HG03103 (cell line): Measurements from ENCODE around the gene CYSRT1.

ENCODE experiments used
- ATAC-seq: cut with Tn5 transposase; IDR thresholded peaks from one replicate; pipeline ENCODE4 v1.9.1; 2021; ENCODE audit warnings: low read depth; ENCODE audit not compliant: unreplicated experiment

Gene CYSRT1

DNA sequence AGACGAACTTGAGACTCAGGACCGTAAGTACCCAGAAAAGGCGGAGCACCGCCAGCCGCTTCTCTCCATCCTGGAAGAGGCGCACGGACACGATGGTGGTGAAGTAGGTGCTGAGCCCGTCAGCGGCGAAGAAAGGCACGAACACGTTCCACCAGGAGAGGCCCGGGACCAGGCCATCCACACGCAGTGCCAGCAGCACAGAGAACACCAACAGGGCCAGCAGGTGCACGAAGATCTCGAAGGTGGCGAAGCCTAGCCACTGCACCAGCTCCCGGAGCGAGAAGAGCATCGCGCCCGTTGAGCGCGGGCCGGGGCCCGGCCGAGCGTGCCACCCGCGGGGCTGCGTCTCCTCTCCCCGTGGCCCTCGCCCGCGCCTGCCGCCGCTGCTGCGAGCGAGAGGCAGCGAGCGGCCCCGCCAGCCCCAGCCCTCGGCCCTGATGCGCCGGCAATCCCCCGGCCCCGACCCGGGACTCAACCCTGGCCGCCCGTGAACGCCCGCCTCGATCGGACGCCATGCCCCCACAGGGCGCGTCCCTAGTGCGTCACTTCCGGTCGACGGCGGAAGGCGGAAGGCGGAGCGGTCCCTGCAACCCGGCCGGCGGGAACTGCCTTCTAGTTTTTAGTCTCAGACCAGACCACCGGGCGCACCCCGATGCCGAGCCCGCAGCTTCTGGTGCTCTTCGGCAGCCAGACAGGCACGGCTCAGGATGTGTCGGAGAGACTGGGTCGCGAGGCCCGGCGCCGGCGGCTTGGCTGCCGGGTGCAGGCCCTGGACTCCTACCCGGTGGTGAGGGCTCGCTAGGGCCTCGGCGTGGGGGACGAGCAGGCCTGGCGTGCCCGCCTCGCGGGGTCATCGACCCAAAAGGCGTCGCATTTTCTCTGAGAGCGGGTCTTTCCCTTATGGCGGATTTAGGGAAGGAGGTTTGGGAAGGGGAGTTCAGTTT is 19.6 kb upstream of the CYSRT1 start, which contains the start of the genes NDOR1 and TMEM203:
Gene NDOR1, plus strand, starts transcription at position 575 of the 944 bp plus-strand sequence. Its CDS starts 78 bp downstream, at position 653.
Gene TMEM203, minus strand, starts transcription at position 523 of the 944 bp plus-strand sequence. Its CDS starts 234 bp downstream, at position 289.
- no peak for ATAC-seq

DNA sequence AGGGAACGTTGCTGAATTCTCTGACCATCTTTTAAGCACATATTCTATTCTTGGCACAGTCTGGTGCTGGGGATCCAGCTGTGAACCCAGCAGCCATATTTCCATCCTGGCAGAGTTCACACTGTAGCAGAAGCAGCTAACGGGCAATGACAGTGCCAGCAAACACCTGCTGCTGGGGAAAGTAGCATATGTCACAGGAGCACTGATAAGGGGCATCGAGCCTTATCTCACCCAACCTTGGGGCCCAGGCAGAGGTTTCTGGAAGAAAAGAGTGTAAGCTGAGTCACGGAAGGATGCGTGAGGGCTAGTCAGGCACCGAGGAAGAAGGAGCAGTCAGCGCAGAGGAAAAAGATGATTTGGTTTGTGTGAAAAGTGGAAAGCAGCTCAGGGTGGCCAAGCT is 18.4 kb upstream of the CYSRT1 start:
- ATAC-seq: no peak

DNA sequence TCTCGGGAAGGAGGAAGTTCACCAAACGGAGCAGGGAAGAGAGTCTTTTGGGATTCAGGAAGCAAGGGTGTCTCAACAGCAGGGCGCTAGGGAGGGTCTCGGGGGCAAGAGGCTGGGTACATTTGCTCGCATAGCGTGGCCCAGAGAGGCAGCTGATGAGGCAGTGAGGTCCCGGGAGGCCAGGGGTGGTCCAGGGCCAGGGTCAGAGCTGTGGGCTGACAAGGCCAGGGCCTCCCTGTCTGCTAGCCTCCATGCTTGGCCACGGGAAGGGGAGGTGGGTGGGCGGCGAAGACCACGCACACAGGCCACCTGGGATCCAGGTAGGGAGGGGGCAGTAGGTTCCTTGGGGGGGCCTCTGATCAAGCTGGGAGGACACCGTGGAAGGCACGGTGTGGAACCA is 13.4 kb upstream of the CYSRT1 start:
- ATAC-seq: no peak

DNA sequence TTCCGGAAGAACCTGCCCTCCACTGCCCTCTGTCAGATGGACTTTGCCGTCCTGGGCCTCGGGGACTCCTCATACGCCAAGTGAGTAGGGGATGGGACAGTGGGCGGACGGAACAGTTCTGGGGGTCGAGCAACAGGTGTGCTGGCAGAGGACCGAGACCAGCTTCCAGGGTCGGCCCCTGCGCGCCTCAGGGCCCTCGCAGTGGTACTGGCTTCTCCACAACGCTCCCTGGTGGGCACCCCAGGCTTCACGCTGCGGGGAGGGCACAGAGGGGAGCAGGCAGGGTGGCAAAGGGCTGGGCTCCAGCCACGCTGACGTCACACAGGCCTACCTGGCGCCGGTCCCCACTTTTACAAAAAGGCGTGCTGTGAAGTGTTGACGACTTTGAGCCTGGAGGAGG is 12.5 kb upstream of the CYSRT1 start:
- ATAC-seq: no peak

DNA sequence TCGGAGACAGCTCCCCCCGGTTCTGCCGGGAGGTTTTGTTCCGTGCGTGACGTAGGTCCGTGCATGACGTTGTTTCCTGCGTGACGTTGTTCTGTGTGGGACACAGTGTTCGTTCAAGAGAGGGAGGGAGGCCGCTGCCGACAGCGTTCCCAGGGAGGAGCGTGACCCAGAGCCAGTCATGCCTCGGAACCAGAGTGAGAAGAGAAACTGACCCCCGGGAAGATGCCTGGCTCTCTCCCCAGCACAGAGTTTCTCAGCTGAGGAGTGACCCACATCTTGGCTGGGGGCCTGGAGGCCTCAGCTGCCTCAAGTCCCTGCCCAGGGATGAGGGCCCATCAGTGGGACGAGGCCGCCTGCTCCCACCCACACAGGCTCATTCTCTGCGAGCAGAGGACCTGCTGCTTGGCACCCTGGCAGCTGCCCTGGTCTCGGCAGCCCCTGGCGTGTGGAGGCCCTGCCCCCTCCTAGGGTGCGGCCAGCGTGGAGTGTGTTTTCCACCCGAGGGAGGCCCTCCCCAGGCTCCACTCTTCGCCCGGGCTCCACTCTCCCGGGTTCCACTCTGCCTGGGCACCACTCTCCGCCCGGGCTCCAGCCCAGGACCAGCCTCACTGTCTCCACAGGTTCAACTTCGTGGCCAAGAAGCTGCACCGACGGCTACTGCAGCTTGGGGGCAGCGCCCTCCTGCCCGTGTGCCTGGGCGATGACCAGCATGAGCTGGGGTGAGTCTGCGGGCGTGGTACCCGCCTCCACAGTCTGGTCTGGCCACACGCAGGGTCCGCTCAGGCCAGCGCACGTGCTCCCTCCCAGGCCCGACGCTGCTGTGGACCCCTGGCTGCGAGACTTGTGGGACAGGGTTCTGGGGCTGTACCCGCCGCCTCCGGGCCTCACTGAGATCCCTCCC is 11.6 kb upstream of the CYSRT1 start:
- ATAC-seq: no peak

DNA sequence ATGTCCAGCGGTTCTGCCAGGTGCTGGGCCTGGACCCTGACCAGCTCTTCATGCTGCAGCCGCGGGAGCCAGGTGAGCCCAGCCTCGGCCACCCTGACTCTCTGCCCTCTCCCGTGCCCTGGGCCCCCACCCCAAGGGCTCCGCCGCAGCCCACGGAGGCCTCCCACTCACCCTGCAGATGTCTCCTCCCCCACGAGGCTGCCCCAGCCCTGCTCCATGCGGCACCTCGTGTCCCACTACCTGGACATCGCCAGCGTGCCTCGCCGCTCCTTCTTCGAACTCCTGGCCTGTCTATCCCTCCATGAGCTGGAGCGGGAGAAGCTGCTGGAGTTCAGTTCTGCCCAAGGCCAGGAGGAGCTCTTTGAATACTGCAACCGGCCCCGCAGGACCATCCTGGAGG is 10.4 kb upstream of the CYSRT1 start:
- ATAC-seq: no peak

DNA sequence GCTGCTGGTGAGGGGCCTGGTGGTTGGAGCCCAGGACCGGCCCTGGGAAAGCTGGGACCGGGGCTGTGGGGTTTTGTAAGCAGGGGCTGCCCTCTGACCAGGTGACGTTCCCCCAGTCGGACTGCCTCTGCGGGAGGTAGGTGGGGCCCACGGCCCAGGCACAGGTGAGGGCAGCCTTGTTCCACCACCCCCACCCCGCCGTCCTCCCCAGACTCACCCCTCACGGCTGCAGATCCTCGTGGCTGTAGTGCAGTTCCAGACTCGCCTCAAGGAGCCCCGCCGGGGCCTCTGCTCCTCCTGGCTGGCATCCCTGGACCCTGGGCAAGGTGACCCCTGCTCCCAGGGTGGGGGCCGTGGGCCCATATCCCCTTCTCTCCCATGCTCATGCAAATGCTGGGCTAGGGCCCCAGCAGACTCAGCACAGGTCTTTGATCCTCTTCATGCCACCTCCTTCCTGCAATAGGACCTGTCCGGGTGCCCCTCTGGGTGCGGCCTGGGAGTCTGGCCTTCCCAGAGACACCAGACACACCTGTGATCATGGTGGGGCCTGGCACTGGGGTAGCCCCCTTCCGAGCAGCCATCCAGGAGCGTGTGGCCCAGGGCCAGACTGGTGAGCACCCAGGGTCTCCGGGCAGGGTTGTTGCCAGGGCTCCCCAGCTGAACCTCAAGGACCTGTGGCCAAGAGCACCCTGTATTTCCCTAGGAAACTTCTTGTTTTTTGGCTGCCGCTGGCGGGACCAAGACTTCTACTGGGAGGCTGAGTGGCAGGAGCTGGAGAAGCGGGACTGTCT is 9.6 kb upstream of the CYSRT1 start:
- no peak for ATAC-seq

DNA sequence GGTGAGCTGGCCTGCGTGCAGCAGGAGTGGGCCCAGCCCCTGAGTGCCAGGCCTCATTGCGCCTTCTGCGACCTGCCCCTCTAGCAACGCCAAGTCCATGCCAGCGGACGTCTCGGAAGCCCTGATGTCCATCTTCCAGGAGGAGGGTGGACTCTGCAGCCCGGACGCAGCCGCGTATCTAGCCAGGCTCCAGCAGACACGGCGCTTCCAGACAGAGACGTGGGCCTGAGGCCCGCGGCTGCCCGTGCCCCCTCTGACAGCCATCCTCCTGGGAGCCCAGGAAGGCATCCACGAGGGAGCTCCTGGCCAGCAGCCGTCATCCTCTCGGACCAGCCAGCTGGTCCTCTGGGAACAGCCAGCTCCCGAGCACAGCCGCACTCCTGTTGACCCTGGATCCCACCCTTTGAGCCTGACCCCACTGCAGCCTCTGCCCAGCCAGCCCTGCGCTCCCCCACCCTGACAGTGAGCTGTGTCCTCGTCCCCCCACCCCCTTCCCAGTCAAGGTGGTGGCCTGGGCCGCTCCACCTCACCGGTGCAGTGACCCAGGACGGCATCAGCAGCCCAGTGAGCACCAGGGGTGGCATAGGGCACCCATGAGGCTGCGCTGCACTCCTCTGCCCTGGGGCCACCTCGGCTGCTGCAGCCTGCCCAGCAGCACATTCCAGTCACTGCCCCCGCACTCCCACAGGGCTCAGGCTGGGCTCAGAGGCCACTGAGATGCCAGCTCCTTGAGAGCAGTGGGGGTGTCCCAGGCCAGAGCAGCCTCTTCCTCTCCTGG is 8.6 kb upstream of the CYSRT1 start:
- no peak for ATAC-seq

DNA sequence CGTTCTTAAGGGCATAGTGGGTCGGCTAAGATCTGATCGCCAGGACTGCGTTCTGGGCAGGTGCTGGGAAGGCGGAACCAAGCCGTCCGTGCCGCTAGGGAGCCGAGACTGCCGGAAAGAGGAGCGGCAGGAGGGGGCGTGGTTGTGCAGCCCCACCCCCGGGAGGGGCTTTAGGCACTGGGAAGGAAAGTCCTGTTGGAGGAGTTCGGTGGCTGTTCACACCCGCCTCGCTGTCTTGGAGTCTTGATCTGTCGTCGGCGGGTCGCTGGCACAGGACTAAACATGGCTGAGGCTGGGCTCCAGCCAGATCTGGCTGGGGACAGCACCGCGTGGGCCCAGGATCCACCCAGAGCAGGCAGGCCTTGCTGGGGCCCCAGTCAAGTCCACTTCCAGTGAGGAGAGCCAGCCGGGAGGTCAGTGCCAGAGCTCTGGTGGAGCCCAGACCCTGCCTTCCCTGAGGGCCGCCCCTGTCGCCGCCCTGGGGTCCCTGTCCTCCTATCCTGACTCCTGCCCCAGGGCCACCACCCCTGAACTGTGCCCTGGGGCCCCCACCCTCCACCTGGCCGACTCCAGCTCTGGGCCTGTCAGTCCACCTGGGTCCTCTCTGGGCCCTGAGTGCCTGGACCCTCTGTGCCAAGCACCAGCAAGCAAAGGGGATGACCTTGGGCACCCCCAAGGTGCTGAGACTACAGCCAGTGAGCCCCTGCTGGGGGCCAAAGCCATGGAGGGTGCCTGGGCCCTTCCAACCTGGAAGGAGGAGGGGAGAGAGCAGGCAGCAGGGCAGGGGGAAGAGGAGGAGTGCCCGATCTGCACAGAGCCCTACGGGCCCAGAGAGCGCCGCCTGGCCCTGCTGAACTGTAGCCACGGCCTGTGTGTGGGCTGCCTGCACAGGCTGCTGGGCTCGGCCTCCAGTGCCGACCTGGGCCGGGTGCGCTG is 7.4 kb upstream of the CYSRT1 start:
- no peak for ATAC-seq

DNA sequence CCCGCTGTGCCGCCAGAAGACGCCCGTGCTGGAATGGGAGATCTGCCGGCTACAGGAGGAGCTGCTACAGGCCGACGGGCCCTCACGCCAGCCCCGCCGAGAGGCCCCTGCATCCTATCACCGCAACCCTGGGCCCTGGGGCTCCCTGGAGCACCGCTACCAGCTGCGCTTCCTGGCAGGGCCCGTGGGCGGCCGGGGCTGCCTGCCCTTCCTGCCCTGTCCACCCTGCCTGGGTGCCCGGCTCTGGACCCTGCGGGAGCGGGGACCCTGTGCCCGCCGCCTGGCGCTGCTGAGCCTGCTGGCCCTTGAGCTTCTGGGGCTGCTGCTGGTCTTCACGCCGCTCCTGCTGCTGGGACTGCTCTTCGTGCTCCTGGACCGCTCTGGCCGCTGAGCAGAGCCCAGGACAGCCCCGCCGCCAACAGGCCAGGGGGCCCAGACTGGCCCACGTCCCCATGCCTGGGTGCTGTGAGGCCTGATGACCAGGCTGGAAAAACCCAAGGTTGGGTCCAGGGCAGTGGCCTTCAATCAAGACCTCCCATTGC is 6.7 kb upstream of the CYSRT1 start:
- no peak for ATAC-seq

DNA sequence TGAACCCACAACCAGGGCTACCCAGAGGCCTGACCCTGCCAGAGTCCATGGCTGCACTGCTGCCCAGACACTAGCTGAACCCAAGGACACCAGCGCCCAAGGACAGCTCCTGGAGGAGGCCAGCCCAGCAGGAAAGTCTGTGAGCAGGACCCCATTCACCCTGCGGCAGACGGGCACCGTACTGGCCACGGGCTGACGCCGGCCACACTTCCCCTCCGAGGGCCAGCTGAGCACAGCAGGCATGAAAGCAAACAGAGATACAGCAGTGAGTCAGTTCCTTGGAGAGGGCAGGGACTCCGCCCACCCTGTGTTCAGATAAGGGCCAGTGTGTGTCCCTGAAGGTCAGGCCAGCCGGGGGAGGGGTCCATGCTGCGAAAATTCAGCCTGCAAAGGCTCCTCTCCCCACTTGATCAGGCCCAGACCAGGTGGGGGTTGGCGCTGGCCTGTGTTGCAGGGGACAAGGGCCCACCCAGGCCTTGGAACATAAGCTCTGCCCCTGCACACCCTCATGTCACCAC is 6.2 kb upstream of the CYSRT1 start:
- ATAC-seq: no peak

DNA sequence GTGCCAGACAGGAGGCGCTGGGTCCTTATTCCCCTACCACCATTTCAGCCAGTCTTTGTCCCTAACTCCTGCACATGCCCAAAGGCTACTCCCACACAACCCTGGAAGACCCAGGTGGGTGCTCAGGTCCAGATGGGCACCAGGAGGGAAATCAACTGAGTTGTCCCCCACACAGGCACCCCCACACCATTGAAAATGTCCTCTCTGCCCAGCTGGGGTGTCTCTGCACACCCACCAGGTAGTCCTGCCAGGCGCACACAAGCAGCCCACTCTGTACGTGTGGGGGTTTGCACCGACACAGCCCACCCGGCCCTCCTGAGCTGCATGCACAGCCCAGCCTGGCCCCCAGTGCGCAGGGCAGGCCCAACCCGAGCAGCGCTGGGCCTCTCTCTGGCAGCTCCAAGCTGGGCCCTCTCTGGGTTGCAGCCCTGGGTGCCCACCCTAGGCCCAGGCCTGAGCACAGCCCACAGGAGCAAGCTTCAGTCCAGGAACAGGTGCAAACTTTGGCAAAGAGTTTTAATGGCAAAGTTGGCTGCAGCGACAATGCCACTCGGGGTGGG is 5.1 kb upstream of the CYSRT1 start:
- ATAC-seq: no peak

DNA sequence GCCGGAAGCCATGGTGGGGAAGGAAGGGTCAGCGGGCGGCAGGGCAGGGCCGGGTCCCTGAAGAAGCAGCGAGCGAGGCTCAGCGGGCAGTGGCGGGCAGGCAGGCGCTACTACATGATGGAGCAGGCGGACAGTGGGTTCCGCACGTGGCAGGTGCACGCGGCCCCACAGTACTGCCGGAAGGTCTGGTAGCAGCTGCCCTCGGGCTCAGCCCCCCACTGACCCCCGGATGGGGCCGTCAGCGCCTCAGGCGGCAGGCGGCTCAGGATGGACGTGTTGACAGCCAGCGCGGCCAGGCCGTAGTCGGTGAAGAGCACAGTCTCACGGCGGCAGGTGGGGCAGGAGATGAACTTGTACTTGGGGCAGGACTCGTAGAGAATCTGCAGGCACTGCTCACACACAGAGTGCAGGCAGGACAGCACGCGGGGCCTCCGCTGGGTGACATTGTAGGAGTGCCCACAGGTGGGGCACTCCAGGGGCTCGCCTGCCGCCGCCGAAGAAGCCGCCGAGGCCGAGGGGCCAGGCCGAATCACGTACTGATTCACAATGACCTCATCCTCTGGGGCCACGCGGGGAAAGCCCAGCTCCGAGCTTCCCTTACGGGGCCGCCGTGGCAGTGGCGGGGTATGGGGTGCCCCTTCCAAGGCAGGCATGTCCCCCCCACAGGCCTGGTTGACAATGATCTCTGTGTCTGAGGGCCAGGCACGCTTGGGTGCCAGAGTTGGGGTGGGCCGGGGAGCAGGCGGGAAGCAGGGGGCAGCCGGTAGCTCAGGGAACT is 4.5 kb upstream of the CYSRT1 start:
- no peak for ATAC-seq

DNA sequence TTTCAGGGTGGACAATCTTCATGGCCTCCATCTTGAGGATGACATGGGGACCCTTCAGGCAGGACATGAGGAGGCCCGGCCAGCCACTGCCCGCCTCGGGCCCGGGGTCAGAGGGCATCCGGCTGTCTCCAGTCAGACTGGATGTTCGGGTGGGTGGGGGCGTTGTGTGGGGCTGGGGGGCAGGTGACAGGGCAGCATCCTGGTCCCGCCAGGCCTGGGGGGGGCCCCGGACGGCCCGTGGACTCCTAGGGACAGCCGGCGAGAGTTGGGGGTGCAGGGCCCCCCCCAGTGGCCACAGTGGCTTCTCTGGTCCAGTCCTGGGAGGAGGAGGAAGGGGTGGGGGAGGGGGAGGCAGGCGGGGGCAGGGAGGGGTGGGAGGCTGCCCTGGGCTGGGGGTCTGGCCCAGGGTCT is 3.9 kb upstream of the CYSRT1 start:
- ATAC-seq: no peak

DNA sequence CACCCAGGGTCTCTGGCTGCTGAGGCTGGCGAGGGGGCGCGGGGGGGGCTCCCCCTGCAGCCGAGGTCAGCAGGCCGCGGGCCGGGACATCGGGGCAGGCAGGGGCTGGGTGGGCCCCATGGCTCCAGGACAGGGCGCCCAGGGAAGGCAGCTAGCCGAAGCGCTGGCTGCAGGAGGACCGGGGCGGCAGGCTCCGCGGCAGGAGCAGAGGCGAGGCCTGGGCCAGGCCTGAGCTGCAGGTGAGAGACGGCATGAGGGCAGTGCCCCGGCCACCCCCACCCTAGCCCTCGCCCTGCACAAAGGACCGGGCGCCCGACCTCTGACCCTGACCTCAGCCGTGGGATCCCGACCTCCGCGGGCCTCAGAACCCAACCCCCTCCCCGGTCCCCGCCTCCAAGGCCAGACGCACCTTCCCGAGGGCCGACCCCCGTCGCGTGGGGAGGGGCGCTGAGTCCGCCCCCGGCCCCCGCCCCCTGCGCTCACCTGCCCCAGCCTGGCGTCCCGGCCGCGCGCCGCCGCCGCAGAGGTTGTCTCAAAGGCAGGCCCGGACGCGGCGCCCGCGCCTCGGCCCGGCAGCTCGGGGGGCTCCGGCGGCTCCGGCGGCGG is 3.4 kb upstream of the CYSRT1 start:
- no peak for ATAC-seq

DNA sequence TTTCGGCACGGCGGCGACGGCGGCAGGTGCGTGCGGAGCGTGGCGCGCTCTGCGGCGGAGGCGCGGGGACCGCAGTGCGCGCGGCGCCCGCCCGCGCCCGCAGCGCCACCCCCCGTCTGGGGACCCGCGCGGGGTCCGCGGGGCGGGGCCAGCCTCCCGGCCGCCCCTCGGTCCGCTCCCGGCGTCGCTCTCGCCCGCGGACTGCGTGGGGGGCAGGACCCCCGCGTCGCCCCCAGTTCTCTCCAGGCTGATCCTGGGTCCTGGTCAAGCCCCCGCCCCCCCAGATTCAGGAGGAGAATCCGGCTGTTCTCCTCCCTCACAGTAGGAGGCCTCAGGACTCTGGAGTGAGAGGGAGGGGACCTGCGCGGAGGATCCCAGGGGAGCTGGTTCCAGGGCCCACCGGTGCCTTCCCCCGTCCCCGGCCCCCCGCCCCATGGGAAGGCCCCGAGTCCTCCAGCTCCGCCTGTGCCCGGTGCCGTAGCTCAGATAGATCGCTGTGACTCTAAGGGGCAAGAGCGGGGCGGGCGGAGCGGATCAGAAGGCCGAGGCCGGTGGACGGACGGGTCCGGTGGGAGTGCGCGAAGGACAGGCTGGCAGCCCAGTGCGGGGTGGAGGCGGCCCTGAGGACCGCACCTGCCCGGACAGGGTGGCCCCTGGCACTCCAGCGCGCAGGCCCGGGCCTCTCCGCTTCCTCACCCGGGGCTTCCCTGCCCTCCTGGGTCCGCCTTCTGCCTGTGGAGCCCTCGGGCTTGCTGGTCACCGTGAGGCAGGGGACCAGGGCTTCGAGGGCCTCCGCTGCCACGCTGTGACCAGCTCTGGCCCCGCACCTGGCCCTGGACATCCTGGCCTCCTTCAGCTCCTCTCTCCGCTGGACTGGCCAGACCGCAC is 2.5 kb upstream of the CYSRT1 start, which contains the start of gene RNF208:
Gene RNF208, minus strand, starts transcription at position 51 of the 888 bp plus-strand sequence. CDS start 1,028 bp downstream, outside the sequence.
- peak; percentile 3 for ATAC-seq
